Stimulated activated CD8-positive, alpha-beta memory T cell treated with anti-CD3 and anti-CD28 coated beads, Interleukin-2, amount 100 ng/mL, for 48 hours (primary cell): ENCODE data around the gene ADGRB2.

Experiments
- DNase-seq, 2 donors: peaks; one replicate each; pipeline ENCODE4 v3.0.0-alpha.2; 2020; ENCODE audit warnings: low read depth in 2 of 2

The ADGRB2 gene

GRCh38 chr1:31702836-31703404, 61.2 kb downstream of the ADGRB2 start:
- no peak for DNase-seq

- peak in 1 of 2 donors; percentile 25 for DNase-seq
Measured at GRCh38 chr1:31701091-31701736, 62.9 kb downstream of the ADGRB2 start.

- no peak for DNase-seq
Measured at GRCh38 chr1:31700468-31701090, 63.6 kb downstream of the ADGRB2 start.

- no peak for DNase-seq
Measured at GRCh38 chr1:31699341-31699891, 64.7 kb downstream of the ADGRB2 start.

- DNase-seq = no peak
Measured at GRCh38 chr1:31697369-31697984, 66.7 kb downstream of the ADGRB2 start.

- no peak for DNase-seq
Measured at GRCh38 chr1:31696242-31696641, 67.9 kb downstream of the ADGRB2 start.

- no peak for DNase-seq
Measured at GRCh38 chr1:31695327-31695726, 68.8 kb downstream of the ADGRB2 start.

GRCh38 chr1:31694964-31695313, 69.2 kb downstream of the ADGRB2 start:
- DNase-seq = no peak

GRCh38 chr1:31694069-31694963, 69.8 kb downstream of the ADGRB2 start:
- DNase-seq = no peak

GRCh38 chr1:31693231-31693630, 70.9 kb downstream of the ADGRB2 start:
- no peak for DNase-seq

GRCh38 chr1:31691951-31692350, 72.2 kb downstream of the ADGRB2 start:
- DNase-seq = no peak

GRCh38 chr1:31691446-31691845, 72.7 kb downstream of the ADGRB2 start:
- no peak for DNase-seq

GRCh38 chr1:31690921-31691320, 73.2 kb downstream of the ADGRB2 start:
- no peak for DNase-seq

- DNase-seq = no peak
Measured at GRCh38 chr1:31689854-31690253, 74.3 kb downstream of the ADGRB2 start.

- no peak for DNase-seq
Measured at GRCh38 chr1:31689379-31689778, 74.8 kb downstream of the ADGRB2 start.

GRCh38 chr1:31688233-31688918, 75.8 kb downstream of the ADGRB2 start:
- no peak for DNase-seq

GRCh38 chr1:31687601-31688000, 76.5 kb downstream of the ADGRB2 start:
- no peak for DNase-seq

GRCh38 chr1:31685795-31686194, 78.3 kb downstream of the ADGRB2 start:
- DNase-seq = no peak

- DNase-seq = no peak
Measured at GRCh38 chr1:31683997-31684396, 80.1 kb downstream of the ADGRB2 start.

- DNase-seq = no peak
Measured at GRCh38 chr1:31681415-31681814, 82.7 kb downstream of the ADGRB2 start.

- no peak for DNase-seq
Measured at GRCh38 chr1:31679676-31680230, 84.4 kb downstream of the ADGRB2 start.
